ENCODE results near the gene ADAMTS9.
A peak's percentile ranks its signal among the peaks of the same experiment; 100 is the strongest.

The ADAMTS9 gene

DNA sequence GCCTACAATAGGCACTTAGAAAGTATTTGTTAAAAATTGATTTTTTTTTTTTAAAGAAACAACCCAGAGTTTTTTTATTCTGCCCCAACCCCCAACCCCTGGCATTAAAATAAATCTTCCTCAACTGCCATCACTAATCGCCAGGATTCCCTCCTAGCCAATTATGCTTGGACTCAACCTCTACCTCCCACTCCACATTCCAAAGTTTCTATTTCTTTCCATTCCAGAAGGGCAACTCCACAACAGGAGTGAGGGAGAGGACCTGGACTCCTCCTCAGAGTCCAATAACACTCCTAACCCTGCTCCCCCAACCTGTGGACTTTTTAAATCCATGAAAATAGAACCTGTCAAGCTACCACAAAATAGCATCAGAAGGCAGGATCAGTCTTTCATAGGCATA is 99.4 kb downstream of the ADAMTS9 start:
- WGBS (ENCODE audit: insufficient coverage): 80% methylated on average over 1 of the region's 1 CpG
- no peaks in the 10 kb centered on the region for H3K9me3 ChIP-seq (ENCODE audit: control extremely low read depth in 1 of 5, control insufficient read depth in 4 of 5, insufficient read depth in 2 of 5, low read depth in 1 of 5, low read length in 4 of 5)
- H3K36me3 ChIP-seq (ENCODE audit: control insufficient read depth in 4 of 4, insufficient read depth in 4 of 4, low read length in 3 of 4): no peaks in the 10 kb centered on the region
- DNase-seq: no peak
- ChIA-PET POLR2A (no interaction called here), CTCF (no interaction called here)
- H3K27me3 ChIP-seq (replicated peaks in 2 of 5; ENCODE audit: control insufficient read depth in 4 of 5, insufficient read depth in 5 of 5, low read length in 4 of 5): no peaks in the 10 kb centered on the region
- no peak overlapping the region for H3K4me3 ChIP-seq (ENCODE audit: control insufficient read depth in 1 of 7, extremely low read depth in 1 of 7, insufficient read depth in 4 of 7, low read depth in 2 of 7, low read length in 6 of 7)
- H3K27ac ChIP-seq (ENCODE audit: insufficient read depth in 1 of 2, low read depth in 1 of 2, low read length in 2 of 2, poor library complexity in 1 of 2, severe bottlenecking in 2 of 2): no peak overlapping the region
- H3K4me1 ChIP-seq (ENCODE audit: control extremely low read depth in 1 of 4, control insufficient read depth in 4 of 4, insufficient read depth in 4 of 4, low read length in 3 of 4): no peaks in the 10 kb centered on the region

DNA sequence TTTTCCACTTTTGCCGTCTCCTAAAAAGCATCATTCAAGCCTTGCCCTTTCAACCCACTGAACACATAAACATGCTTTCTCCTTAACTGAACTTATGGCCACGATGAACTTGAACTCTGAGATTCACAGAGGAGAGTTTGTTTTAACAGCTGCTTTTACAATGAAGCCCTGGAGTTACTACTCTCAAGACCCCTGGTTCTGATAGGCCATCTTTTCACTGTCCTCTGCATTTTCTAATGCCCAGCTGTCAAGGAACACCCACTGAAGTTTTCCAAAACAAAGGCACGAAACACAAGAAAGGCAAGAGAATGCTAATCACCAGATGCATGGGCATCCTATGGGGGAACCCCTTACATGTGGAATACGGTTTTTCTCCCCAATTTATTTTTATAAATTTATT is 100.8 kb downstream of the ADAMTS9 start:
- no peak overlapping the region for H3K4me3 ChIP-seq (ENCODE audit: control insufficient read depth in 1 of 7, extremely low read depth in 1 of 7, insufficient read depth in 4 of 7, low read depth in 2 of 7, low read length in 6 of 7)
- POLR2A ChIA-PET: no interaction called here
- CTCF ChIA-PET: no interaction called here
- H3K9me3 ChIP-seq (ENCODE audit: control extremely low read depth in 1 of 5, control insufficient read depth in 4 of 5, insufficient read depth in 2 of 5, low read depth in 1 of 5, low read length in 4 of 5): no peaks in the 10 kb centered on the region
- no peaks in the 10 kb centered on the region for H3K27me3 ChIP-seq (replicated peaks in 2 of 5; ENCODE audit: control insufficient read depth in 4 of 5, insufficient read depth in 5 of 5, low read length in 4 of 5)
- 71% methylated on average over 2 of the region's 4 CpGs for WGBS (ENCODE audit: insufficient coverage)
- no peaks in the 10 kb centered on the region for H3K4me1 ChIP-seq (ENCODE audit: control extremely low read depth in 1 of 4, control insufficient read depth in 4 of 4, insufficient read depth in 4 of 4, low read length in 3 of 4)
- no peaks in the 10 kb centered on the region for H3K36me3 ChIP-seq (ENCODE audit: control insufficient read depth in 4 of 4, insufficient read depth in 4 of 4, low read length in 3 of 4)
- no peak overlapping the region for H3K27ac ChIP-seq (ENCODE audit: insufficient read depth in 1 of 2, low read depth in 1 of 2, low read length in 2 of 2, poor library complexity in 1 of 2, severe bottlenecking in 2 of 2)
- no peak for DNase-seq

DNA sequence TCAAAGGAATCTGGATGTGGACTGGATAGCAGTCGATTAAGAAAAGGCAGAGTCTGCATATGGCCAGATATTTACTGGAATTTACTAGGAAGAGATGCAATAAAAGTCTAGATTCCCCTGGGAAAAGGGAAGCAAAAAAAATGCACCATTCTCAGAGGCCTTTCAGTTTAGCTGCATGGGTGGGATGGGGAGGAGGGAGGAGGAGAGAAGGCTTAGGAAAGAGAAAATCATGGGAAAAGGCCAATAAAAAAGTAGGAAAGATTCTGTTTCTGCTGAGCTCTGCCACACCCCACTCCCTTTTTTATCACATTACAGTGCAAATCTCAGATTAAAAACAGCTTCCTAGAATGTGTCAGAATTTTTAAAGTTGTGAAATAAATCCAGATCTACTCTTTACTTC is 103.6 kb downstream of the ADAMTS9 start:
- no peak for DNase-seq
- 100% methylated on average over 1 of the region's 1 CpG for WGBS (ENCODE audit: insufficient coverage)
- ChIA-PET CTCF (no interaction called here), POLR2A (no interaction called here)
- Histone ChIP-seq H3K27me3 (replicated peaks in 2 of 5; ENCODE audit: control insufficient read depth in 4 of 5, insufficient read depth in 5 of 5, low read length in 4 of 5) (no peaks in the 10 kb centered on the region), H3K9me3 (ENCODE audit: control extremely low read depth in 1 of 5, control insufficient read depth in 4 of 5, insufficient read depth in 2 of 5, low read depth in 1 of 5, low read length in 4 of 5) (no peaks in the 10 kb centered on the region), H3K27ac (ENCODE audit: insufficient read depth in 1 of 2, low read depth in 1 of 2, low read length in 2 of 2, poor library complexity in 1 of 2, severe bottlenecking in 2 of 2) (no peak overlapping the region), H3K4me3 (ENCODE audit: control insufficient read depth in 1 of 7, extremely low read depth in 1 of 7, insufficient read depth in 4 of 7, low read depth in 2 of 7, low read length in 6 of 7) (no peak overlapping the region), H3K4me1 (ENCODE audit: control extremely low read depth in 1 of 4, control insufficient read depth in 4 of 4, insufficient read depth in 4 of 4, low read length in 3 of 4) (no peaks in the 10 kb centered on the region), H3K36me3 (ENCODE audit: control insufficient read depth in 4 of 4, insufficient read depth in 4 of 4, low read length in 3 of 4) (no peaks in the 10 kb centered on the region)

DNA sequence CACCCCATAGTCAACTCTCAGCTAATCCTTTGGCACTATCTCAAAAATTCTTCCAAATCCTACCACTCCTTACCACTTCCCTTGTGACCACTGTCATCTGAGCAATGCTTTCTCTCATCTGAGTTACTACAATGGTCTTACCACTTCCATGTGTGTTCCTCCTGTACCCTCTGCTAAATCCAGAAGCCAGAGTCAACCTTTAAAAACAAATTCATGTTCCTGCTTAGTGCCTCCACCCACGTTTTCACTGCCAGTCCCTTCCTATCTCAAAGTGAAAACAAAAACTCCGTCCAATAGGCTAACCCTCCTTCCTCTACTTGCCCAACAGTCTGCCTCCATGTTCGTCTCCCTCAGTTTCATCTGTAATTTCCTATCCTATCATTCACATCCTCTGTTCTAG is 109.0 kb downstream of the ADAMTS9 start:
- WGBS (ENCODE audit: insufficient coverage): 83% methylated on average over 3 of the region's 3 CpGs
- POLR2A ChIA-PET: no interaction called here

GRCh38 chr3:64578062-64578770 is 109.6 kb downstream of the ADAMTS9 start:
- no peak for DNase-seq
- WGBS (ENCODE audit: insufficient coverage): 100% methylated on average over 4 of the region's 7 CpGs
- Histone ChIP-seq H3K4me3 (ENCODE audit: control insufficient read depth in 1 of 7, extremely low read depth in 1 of 7, insufficient read depth in 4 of 7, low read depth in 2 of 7, low read length in 6 of 7) (no peak overlapping the region), H3K27me3 (replicated peaks in 2 of 5; ENCODE audit: control insufficient read depth in 4 of 5, insufficient read depth in 5 of 5, low read length in 4 of 5) (peaks cover 0 to 2% (median 0%) of the 10 kb centered on the region in 5 experiments), H3K4me1 (ENCODE audit: control extremely low read depth in 1 of 4, control insufficient read depth in 4 of 4, insufficient read depth in 4 of 4, low read length in 3 of 4) (no peaks in the 10 kb centered on the region), H3K27ac (ENCODE audit: insufficient read depth in 1 of 2, low read depth in 1 of 2, low read length in 2 of 2, poor library complexity in 1 of 2, severe bottlenecking in 2 of 2) (no peak overlapping the region), H3K9me3 (ENCODE audit: control extremely low read depth in 1 of 5, control insufficient read depth in 4 of 5, insufficient read depth in 2 of 5, low read depth in 1 of 5, low read length in 4 of 5) (no peaks in the 10 kb centered on the region), H3K36me3 (ENCODE audit: control insufficient read depth in 4 of 4, insufficient read depth in 4 of 4, low read length in 3 of 4) (no peaks in the 10 kb centered on the region)
- ChIA-PET CTCF (no interaction called here), POLR2A (no interaction called here)

More for the DNA sequence above, 109.0 kb downstream of the ADAMTS9 start:
- no peaks in the 10 kb centered on the region for H3K4me1 ChIP-seq (ENCODE audit: control extremely low read depth in 1 of 4, control insufficient read depth in 4 of 4, insufficient read depth in 4 of 4, low read length in 3 of 4)
- DNase-seq: no peak
- no peak overlapping the region for H3K27ac ChIP-seq (ENCODE audit: insufficient read depth in 1 of 2, low read depth in 1 of 2, low read length in 2 of 2, poor library complexity in 1 of 2, severe bottlenecking in 2 of 2)
- H3K9me3 ChIP-seq (ENCODE audit: control extremely low read depth in 1 of 5, control insufficient read depth in 4 of 5, insufficient read depth in 2 of 5, low read depth in 1 of 5, low read length in 4 of 5): no peaks in the 10 kb centered on the region
- H3K36me3 ChIP-seq (ENCODE audit: control insufficient read depth in 4 of 4, insufficient read depth in 4 of 4, low read length in 3 of 4): no peaks in the 10 kb centered on the region
- H3K27me3 ChIP-seq (replicated peaks in 2 of 5; ENCODE audit: control insufficient read depth in 4 of 5, insufficient read depth in 5 of 5, low read length in 4 of 5): peaks cover 0 to 2% (median 0%) of the 10 kb centered on the region in 5 experiments
- H3K4me3 ChIP-seq (ENCODE audit: control insufficient read depth in 1 of 7, extremely low read depth in 1 of 7, insufficient read depth in 4 of 7, low read depth in 2 of 7, low read length in 6 of 7): no peak overlapping the region
- CTCF ChIA-PET: no interaction called here

DNA sequence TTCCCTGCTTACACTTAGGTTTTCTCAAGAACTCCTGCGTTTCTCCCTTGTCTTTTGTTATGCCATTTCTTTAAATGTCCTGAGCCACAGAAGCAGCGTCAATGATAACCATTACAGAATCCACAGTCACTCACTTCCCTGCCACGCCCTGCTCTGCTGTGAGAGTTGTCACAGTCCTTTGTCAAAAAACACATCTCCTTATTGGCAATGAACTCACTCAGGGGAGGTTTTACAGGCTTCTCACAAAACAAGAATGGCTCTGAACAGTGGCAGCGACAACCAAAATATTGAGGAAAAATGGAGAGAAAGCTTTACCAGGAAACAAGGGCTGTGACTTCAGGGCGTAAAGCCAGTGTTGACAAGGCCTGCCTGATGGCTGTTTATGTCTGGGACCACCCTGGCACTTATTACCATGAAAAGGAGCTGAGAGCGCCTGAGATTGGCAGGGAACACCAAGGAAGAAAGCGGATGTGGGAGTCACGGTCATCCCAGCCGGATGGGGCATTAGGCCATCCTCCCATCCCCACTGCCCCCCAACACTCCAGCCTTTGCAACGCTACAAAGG is 111.5 kb downstream of the ADAMTS9 start:
- ChIA-PET CTCF (interaction anchor here (1.7 kb wide), 1 partner anchor 14 kb away, joined by 6 read pairs; no protein-coding TSS in a partner anchor), POLR2A (no interaction called here)
- H3K36me3 ChIP-seq (ENCODE audit: control insufficient read depth in 4 of 4, insufficient read depth in 4 of 4, low read length in 3 of 4): no peaks in the 10 kb centered on the region
- no peak for DNase-seq
- H3K4me1 ChIP-seq (ENCODE audit: control extremely low read depth in 1 of 4, control insufficient read depth in 4 of 4, insufficient read depth in 4 of 4, low read length in 3 of 4): no peaks in the 10 kb centered on the region
- WGBS (ENCODE audit: insufficient coverage): 94% methylated on average over 6 of the region's 10 CpGs
- peaks cover 0 to 2% (median 0%) of the 10 kb centered on the region in 5 experiments for H3K27me3 ChIP-seq (replicated peaks in 2 of 5; ENCODE audit: control insufficient read depth in 4 of 5, insufficient read depth in 5 of 5, low read length in 4 of 5)
- H3K4me3 ChIP-seq (ENCODE audit: control insufficient read depth in 1 of 7, extremely low read depth in 1 of 7, insufficient read depth in 4 of 7, low read depth in 2 of 7, low read length in 6 of 7): no peak overlapping the region
- no peaks in the 10 kb centered on the region for H3K9me3 ChIP-seq (ENCODE audit: control extremely low read depth in 1 of 5, control insufficient read depth in 4 of 5, insufficient read depth in 2 of 5, low read depth in 1 of 5, low read length in 4 of 5)
- H3K27ac ChIP-seq (ENCODE audit: insufficient read depth in 1 of 2, low read depth in 1 of 2, low read length in 2 of 2, poor library complexity in 1 of 2, severe bottlenecking in 2 of 2): no peak overlapping the region

DNA sequence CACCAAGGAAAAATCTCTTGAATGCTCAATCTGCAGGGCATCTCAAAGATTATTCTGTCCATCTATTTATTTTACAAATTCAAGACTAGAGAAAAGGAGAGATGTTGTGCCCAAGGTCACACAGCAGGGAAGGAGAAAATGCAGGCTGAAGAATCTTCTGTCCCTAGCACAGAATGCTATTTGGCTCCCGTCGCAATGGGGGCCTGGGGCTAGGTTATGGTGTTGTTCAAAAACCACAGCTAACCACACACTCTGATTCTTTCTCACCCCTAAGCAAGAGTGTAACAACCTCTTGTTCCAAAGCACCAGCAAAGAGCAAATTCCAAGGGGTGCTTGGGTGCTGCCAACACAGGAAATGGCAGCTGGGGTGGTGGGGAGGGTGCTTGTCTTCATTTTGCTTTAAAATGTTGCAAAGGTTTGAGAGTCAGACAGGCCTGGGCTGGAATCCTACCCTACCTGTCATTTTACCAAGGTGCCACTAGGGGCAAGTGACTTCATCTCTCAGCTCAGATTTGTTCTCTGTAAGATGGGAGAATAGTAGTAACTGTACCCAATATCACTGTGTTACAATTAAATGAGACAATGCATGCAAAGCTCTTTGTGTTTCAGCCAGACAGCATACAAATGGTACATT is 112.5 kb downstream of the ADAMTS9 start:
- DNase-seq: peak in 1 of 3 donors; percentile 9
- H3K9me3 ChIP-seq (ENCODE audit: control extremely low read depth in 1 of 5, control insufficient read depth in 4 of 5, insufficient read depth in 2 of 5, low read depth in 1 of 5, low read length in 4 of 5): no peaks in the 10 kb centered on the region
- no peaks in the 10 kb centered on the region for H3K4me1 ChIP-seq (ENCODE audit: control extremely low read depth in 1 of 4, control insufficient read depth in 4 of 4, insufficient read depth in 4 of 4, low read length in 3 of 4)
- CTCF ChIA-PET: interaction anchor here (1.7 kb wide), 1 partner anchor 13 kb away, joined by 6 read pairs; no protein-coding TSS in a partner anchor
- no peak overlapping the region for H3K27ac ChIP-seq (ENCODE audit: insufficient read depth in 1 of 2, low read depth in 1 of 2, low read length in 2 of 2, poor library complexity in 1 of 2, severe bottlenecking in 2 of 2)
- H3K27me3 ChIP-seq (replicated peaks in 2 of 5; ENCODE audit: control insufficient read depth in 4 of 5, insufficient read depth in 5 of 5, low read length in 4 of 5): peaks cover 0 to 2% (median 0%) of the 10 kb centered on the region in 5 experiments
- POLR2A ChIA-PET: no interaction called here
- no CpG with 5 or more reads among the region's 2 CpGs for WGBS (ENCODE audit: insufficient coverage)
- H3K4me3 ChIP-seq (ENCODE audit: control insufficient read depth in 1 of 7, extremely low read depth in 1 of 7, insufficient read depth in 4 of 7, low read depth in 2 of 7, low read length in 6 of 7): no peak overlapping the region
- H3K36me3 ChIP-seq (ENCODE audit: control insufficient read depth in 4 of 4, insufficient read depth in 4 of 4, low read length in 3 of 4): no peaks in the 10 kb centered on the region

All from common myeloid progenitor, CD34-positive (primary cell).